ENCODE measurements around the gene ASTN2.

Gene ASTN2

GRCh38 chr9:117239428-117239827, 175.4 kb downstream of the ASTN2 start:
- no peak for DNase-seq

- DNase-seq, result no peak
These were observed 180.8 kb downstream of the ASTN2 start for GRCh38 chr9:117234103-117234502.

GRCh38 chr9:117233016-117233415, 181.8 kb downstream of the ASTN2 start:
- no peak for DNase-seq

GRCh38 chr9:117232281-117232680, 182.6 kb downstream of the ASTN2 start:
- no peak for DNase-seq

- DNase-seq, result peak; percentile 45
These were observed 183.8 kb downstream of the ASTN2 start for GRCh38 chr9:117231012-117231411.

GRCh38 chr9:117224695-117225094, 190.2 kb downstream of the ASTN2 start:
- no peak for DNase-seq

- DNase-seq, result no peak
These were observed 195.9 kb downstream of the ASTN2 start for GRCh38 chr9:117218951-117219350.

GRCh38 chr9:117214416-117214815, 200.4 kb downstream of the ASTN2 start:
- DNase-seq, result no peak

GRCh38 chr9:117211280-117211679, 203.6 kb downstream of the ASTN2 start:
- DNase-seq, result no peak

- no peak for DNase-seq
These were observed 209.1 kb downstream of the ASTN2 start for GRCh38 chr9:117205806-117206205.

GRCh38 chr9:117204971-117205370, 209.9 kb downstream of the ASTN2 start:
- DNase-seq, result no peak

GRCh38 chr9:117191504-117192261, 223.2 kb downstream of the ASTN2 start:
- no peak for DNase-seq

GRCh38 chr9:117189121-117189520, 225.7 kb downstream of the ASTN2 start:
- no peak for DNase-seq

GRCh38 chr9:117188394-117188793, 226.5 kb downstream of the ASTN2 start:
- no peak for DNase-seq

GRCh38 chr9:117187498-117187897, 227.4 kb downstream of the ASTN2 start:
- no peak for DNase-seq

GRCh38 chr9:117184173-117184572, 230.7 kb downstream of the ASTN2 start:
- DNase-seq, result no peak

- DNase-seq, result no peak
These were observed 232.8 kb downstream of the ASTN2 start for GRCh38 chr9:117182046-117182445.

GRCh38 chr9:117180896-117181445, 233.9 kb downstream of the ASTN2 start:
- DNase-seq, result no peak

- no peak for DNase-seq
These were observed 236.1 kb downstream of the ASTN2 start for GRCh38 chr9:117178596-117179375.

GRCh38 chr9:117170567-117170966, 244.3 kb downstream of the ASTN2 start:
- no peak for DNase-seq

GRCh38 chr9:117169089-117169621, 245.7 kb downstream of the ASTN2 start:
- DNase-seq, result no peak

- DNase-seq, result no peak
These were observed 250.3 kb downstream of the ASTN2 start for GRCh38 chr9:117164512-117164911.

GRCh38 chr9:117160254-117160653, 254.6 kb downstream of the ASTN2 start:
- DNase-seq, result peak; percentile 10

Measured in NCI-H526 treated with DMSO at 0.1 percent for 48 hours (cell line).